OCI-LY7 (cell line): ENCODE results near the gene LTBP4. TPM values are rescaled to one million over a fixed set of nuclear protein-coding genes. Genes with fewer than 3 reads are reported as not detected.

Experiments used
- BruUV-seq: library from RNA; stranded (reverse); fragments of 400-500 nt; replicated peaks from 2 replicates; lab custom pipeline; 2021; lab: Mats Ljungman, UMichigan
- CTCF ChIA-PET: fragments of 300-600 bp; sonication (Branson Sonifier 250); formaldehyde crosslinking; loops from one replicate; lab custom pipeline; 2022; ENCODE audit warnings: antibody characterized with exemption; ENCODE audit not compliant: unreplicated experiment; lab: Charles Lee
- POLR2A ChIA-PET: fragments of 300-600 bp; sonication (Branson Sonifier 250); formaldehyde crosslinking; loops from one replicate; lab custom pipeline; 2022; ENCODE audit warnings: antibody characterized with exemption; lab: Charles Lee
- DNase-seq: peaks from one replicate; pipeline ENCODE4 v3.0.0-alpha.2; 2015; ENCODE audit warnings: low spot score
- H2AFZ ChIP-seq: fragments of 200-600 bp; sonication (generic), shearing (Covaris generic); 2 replicates; pipeline ENCODE4 v1.6.1; 2014; ENCODE audit warnings: mild to moderate bottlenecking, antibody characterized with exemption, low read length, moderate library complexity
- H3K27ac ChIP-seq: fragments of 200-600 bp; sonication (generic); 2 replicates; pipeline ENCODE4 v1.5.1; 2014; ENCODE audit warnings: mixed run types, low read depth, mild to moderate bottlenecking, moderate library complexity, low read length, inconsistent platforms; ENCODE audit not compliant: poor library complexity, severe bottlenecking
- H3K36me3 ChIP-seq: fragments of 200-600 bp; sonication (generic); 2 replicates; pipeline ENCODE4 v1.6.1; 2014; ENCODE audit warnings: mild to moderate bottlenecking, antibody characterized with exemption, low read length, moderate library complexity, mixed read lengths; ENCODE audit not compliant: insufficient read depth
- H3K4me1 ChIP-seq: fragments of 200-600 bp; sonication (generic); 2 replicates; pipeline ENCODE4 v1.5.1; 2014; ENCODE audit warnings: mild to moderate bottlenecking, low read length; ENCODE audit not compliant: insufficient read depth, poor library complexity, severe bottlenecking
- H3K4me2 ChIP-seq: fragments of 200-600 bp; sonication (generic); 2 replicates; pipeline ENCODE4 v1.6.1; 2014; ENCODE audit warnings: mild to moderate bottlenecking, low read length
- H3K4me3 ChIP-seq: fragments of 200-600 bp; sonication (generic); 2 replicates; pipeline ENCODE4 v1.5.1; 2014; ENCODE audit warnings: mild to moderate bottlenecking, low read depth, low read length; ENCODE audit not compliant: poor library complexity, severe bottlenecking
- H3K79me2 ChIP-seq: fragments of 200-600 bp; sonication (generic); 2 replicates; pipeline ENCODE4 v1.6.1; 2016; ENCODE audit warnings: low read depth, mild to moderate bottlenecking, low read length, moderate library complexity, mixed read lengths; ENCODE audit not compliant: insufficient read depth
- H3K9me2 ChIP-seq: fragments of 200-600 bp; sonication (generic); 2 replicates; pipeline ENCODE4 v1.6.1; 2016; ENCODE audit warnings: mild to moderate bottlenecking, low read length, mixed read lengths; ENCODE audit not compliant: insufficient read depth
- H3K9me3 ChIP-seq: fragments of 200-600 bp; sonication (generic); 2 replicates; pipeline ENCODE4 v1.6.1; 2014; ENCODE audit warnings: mild to moderate bottlenecking, mixed run types, low read length, mixed read lengths
- H4K20me1 ChIP-seq: fragments of 200-600 bp; sonication (generic); 2 replicates; pipeline ENCODE4 v1.6.1; 2014; ENCODE audit warnings: mild to moderate bottlenecking, antibody characterized with exemption, low read length, moderate library complexity, mixed read lengths; ENCODE audit not compliant: insufficient read depth
- EZH2phosphoT487 ChIP-seq: fragments of 200-600 bp; sonication (generic); IDR thresholded peaks from 2 replicates; pipeline ENCODE4 v1.6.1; 2018; ENCODE audit warnings: low read depth, borderline replicate concordance, mild to moderate bottlenecking, mixed run types, antibody characterized with exemption, low read length, moderate library complexity, mixed read lengths
- intact Hi-C: fragments of 100-400 bp; cut with micrococcal nuclease; formaldehyde crosslinking; loops from one replicate; pipeline ENCODE4 v1.10.0; 2022; ENCODE audit not compliant: unreplicated experiment
- total RNA-seq, 2 experiments: library from RNA; depleted of rRNA in 1 of 2; stranded (reverse); fragments of >200 nt in 1 of 2; shearing (Covaris generic) in 1 of 2; gene quantifications; 2 replicates each; pipeline ENCODE4 v1.2.3, GENCODE V29; 2014 to 2022
- TF ChIP-seq, protein P1 (sequence below): fragments of 200-600 bp; sonication (generic); conservative IDR thresholded peaks from 2 replicates; pipeline ENCODE4 v1.5.1; 2014; ENCODE audit warnings: mild to moderate bottlenecking, antibody characterized with exemption, low read length, moderate library complexity, mixed read lengths

LTBP4 gene
- total RNA-seq, 2 experiments from 2014 or later: 44.5 to 108 TPM

DNA sequence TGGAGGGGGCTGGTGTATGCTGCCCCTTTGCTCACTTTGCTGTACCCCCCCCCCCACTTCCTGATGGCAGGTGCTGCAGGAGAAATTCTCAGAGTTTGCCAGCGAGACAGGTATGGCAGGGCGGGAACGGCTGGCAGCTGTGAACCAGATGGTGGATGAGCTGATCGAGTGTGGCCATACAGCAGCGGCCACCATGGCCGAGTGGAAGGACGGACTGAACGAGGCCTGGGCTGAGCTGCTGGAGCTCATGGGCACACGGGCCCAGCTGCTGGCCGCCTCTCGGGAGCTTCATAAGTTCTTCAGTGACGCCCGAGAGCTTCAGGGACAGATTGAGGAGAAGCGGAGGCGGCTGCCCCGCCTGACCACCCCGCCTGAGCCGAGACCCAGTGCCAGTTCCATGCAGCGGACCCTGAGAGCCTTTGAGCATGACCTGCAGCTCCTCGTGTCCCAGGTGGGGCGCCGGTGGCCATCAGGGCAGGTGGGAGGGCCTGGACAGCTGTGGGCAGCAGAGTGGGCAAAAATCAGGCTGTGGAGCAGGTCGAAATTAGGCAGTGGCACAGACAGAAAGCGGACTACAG is 44.1 kb upstream of the LTBP4 start:
- Histone ChIP-seq H3K36me3 (no peaks in the 10 kb centered on the region), H3K4me1 (no peaks in the 10 kb centered on the region), H3K4me2 (no peak overlapping the region), H2AFZ (no peak overlapping the region), H3K9me3 (no peaks in the 10 kb centered on the region), H3K27ac (no peak overlapping the region), H3K79me2 (no peaks in the 10 kb centered on the region), H4K20me1 (no peaks in the 10 kb centered on the region), H3K9me2 (no peaks in the 10 kb centered on the region), H3K4me3 (no peak overlapping the region)
- ChIA-PET POLR2A (interaction anchor here (0.5 to 0.7 kb wide), 3 partner anchors 36 to 806 kb away, joined by 3 to 5 read pairs (median 4); no protein-coding TSS in a partner anchor), CTCF (interaction anchor here (0.5 kb wide), 1 partner anchor 322 kb away, joined by 4 read pairs; no protein-coding TSS in a partner anchor)
- BruUV-seq: no TSS peak
- intact Hi-C loops: no loop called here
- DNase-seq: no peak
- TF ChIP-seq EZH2phosphoT487: no peak
- TF ChIP-seq, protein P1, sequence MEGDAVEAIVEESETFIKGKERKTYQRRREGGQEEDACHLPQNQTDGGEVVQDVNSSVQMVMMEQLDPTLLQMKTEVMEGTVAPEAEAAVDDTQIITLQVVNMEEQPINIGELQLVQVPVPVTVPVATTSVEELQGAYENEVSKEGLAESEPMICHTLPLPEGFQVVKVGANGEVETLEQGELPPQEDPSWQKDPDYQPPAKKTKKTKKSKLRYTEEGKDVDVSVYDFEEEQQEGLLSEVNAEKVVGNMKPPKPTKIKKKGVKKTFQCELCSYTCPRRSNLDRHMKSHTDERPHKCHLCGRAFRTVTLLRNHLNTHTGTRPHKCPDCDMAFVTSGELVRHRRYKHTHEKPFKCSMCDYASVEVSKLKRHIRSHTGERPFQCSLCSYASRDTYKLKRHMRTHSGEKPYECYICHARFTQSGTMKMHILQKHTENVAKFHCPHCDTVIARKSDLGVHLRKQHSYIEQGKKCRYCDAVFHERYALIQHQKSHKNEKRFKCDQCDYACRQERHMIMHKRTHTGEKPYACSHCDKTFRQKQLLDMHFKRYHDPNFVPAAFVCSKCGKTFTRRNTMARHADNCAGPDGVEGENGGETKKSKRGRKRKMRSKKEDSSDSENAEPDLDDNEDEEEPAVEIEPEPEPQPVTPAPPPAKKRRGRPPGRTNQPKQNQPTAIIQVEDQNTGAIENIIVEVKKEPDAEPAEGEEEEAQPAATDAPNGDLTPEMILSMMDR: no peak

- Histone ChIP-seq H3K9me3 (no peaks in the 10 kb centered on the region), H3K4me3 (no peak overlapping the region), H3K9me2 (no peaks in the 10 kb centered on the region), H2AFZ (no peak overlapping the region), H3K4me2 (no peak overlapping the region), H3K4me1 (no peaks in the 10 kb centered on the region), H3K79me2 (no peaks in the 10 kb centered on the region), H3K27ac (no peak overlapping the region), H4K20me1 (no peaks in the 10 kb centered on the region), H3K36me3 (no peaks in the 10 kb centered on the region)
- no peak for DNase-seq
- no peak for TF ChIP-seq EZH2phosphoT487
- TF ChIP-seq, protein P1: no peak
- POLR2A ChIA-PET: interaction anchor here (1.6 kb wide), 1 partner anchor 12 kb away, joined by 4 read pairs; no protein-coding TSS in a partner anchor
- CTCF ChIA-PET: no interaction called here
- BruUV-seq: no TSS peak
- intact Hi-C loops: no loop called here
Observed at GRCh38 chr19:40559394-40559793, 41.8 kb upstream of the LTBP4 start.

GRCh38 chr19:40560092-40560507 is 41.1 kb upstream of the LTBP4 start:
- TF ChIP-seq EZH2phosphoT487: no peak
- TF ChIP-seq, protein P1: no peak
- no peaks in the 10 kb centered on the region for H3K36me3 ChIP-seq
- H3K4me2 ChIP-seq: no peak overlapping the region
- no peak overlapping the region for H2AFZ ChIP-seq
- no peak for DNase-seq
- intact Hi-C loops: no loop called here
- H3K4me3 ChIP-seq: no peak overlapping the region
- no peaks in the 10 kb centered on the region for H3K79me2 ChIP-seq
- H3K27ac ChIP-seq: no peak overlapping the region
- no peaks in the 10 kb centered on the region for H3K4me1 ChIP-seq
- no TSS peak for BruUV-seq
- H3K9me2 ChIP-seq: no peaks in the 10 kb centered on the region
- H4K20me1 ChIP-seq: no peaks in the 10 kb centered on the region
- ChIA-PET CTCF (no interaction called here), POLR2A (no interaction called here)
- H3K9me3 ChIP-seq: no peaks in the 10 kb centered on the region
